CD4-positive, CD25-positive, alpha-beta regulatory T cell (primary cell): Measurements from ENCODE around the gene CEPT1. TPM values are rescaled to one million over a fixed set of nuclear protein-coding genes. Genes with fewer than 3 reads are reported as not detected.
A peak's percentile ranks its signal among the peaks of the same experiment; 100 is the strongest.
"Not testable (repeated sequence)": the region's sequence is repeated elsewhere in the genome, so short reads cannot be mapped to it uniquely, and the experiment has no call there.

Experiments used
- ATAC-seq, 2 donors: fragments of 150-1000 bp; cut with Tn5 transposase; one replicate each; pipeline ENCODE4 v1.10.0; 2021; ENCODE audit warnings: low read depth in 2 of 2, moderate number of reproducible peaks in 2 of 2, moderate library complexity in 1 of 2
- DNase-seq, 3 donors: peaks; one replicate each; pipeline versions ENCODE4 v3.0.0 to v3.0.0-alpha.2; 2012 to 2022; ENCODE audit warnings: mixed read lengths in 1 of 3
- H3K27ac ChIP-seq: one replicate; pipeline ENCODE4 v1.7.0; 2013; ENCODE audit warnings: mild to moderate bottlenecking, low read length; ENCODE audit not compliant: insufficient read depth, poor library complexity, severe bottlenecking
- H3K27me3 ChIP-seq: one replicate; pipeline ENCODE4 v1.7.0; 2013; ENCODE audit warnings: low read length; ENCODE audit not compliant: control insufficient read depth, insufficient read depth
- H3K36me3 ChIP-seq: one replicate; pipeline ENCODE4 v1.7.0; 2013; ENCODE audit warnings: mild to moderate bottlenecking, low read length, moderate library complexity; ENCODE audit not compliant: control insufficient read depth, insufficient read depth
- H3K4me1 ChIP-seq: 2 replicates; pipeline ENCODE4 v1.7.0; 2013; ENCODE audit warnings: mild to moderate bottlenecking, low read length; ENCODE audit not compliant: insufficient read depth, control insufficient read depth, poor library complexity, severe bottlenecking
- H3K4me3 ChIP-seq: one replicate; pipeline ENCODE4 v1.7.0; 2013; ENCODE audit warnings: low read depth, mild to moderate bottlenecking, low read length, moderate library complexity
- H3K9me3 ChIP-seq, 2 experiments: 1 replicate in 1 of 2; 2 replicates in 1 of 2; pipeline ENCODE4 v1.7.0; 2013; ENCODE audit warnings: low read length in 2 of 2, mild to moderate bottlenecking in 1 of 2, moderate library complexity in 1 of 2; ENCODE audit not compliant: control insufficient read depth in 2 of 2
- H3K27ac Mint-ChIP-seq, 3 donors: one replicate each; pipeline ENCODE4 v1.8.0; 2020 to 2022; ENCODE audit warnings: mild to moderate bottlenecking in 3 of 3, mixed read lengths in 3 of 3, moderate library complexity in 2 of 3
- H3K27me3 Mint-ChIP-seq: one replicate; pipeline ENCODE4 v1.8.0; 2022; ENCODE audit warnings: mild to moderate bottlenecking, mixed read lengths
- H3K36me3 Mint-ChIP-seq: one replicate; pipeline ENCODE4 v1.8.0; 2020; ENCODE audit warnings: mixed read lengths
- H3K4me1 Mint-ChIP-seq, 4 donors: one replicate each; pipeline ENCODE4 v1.8.0; 2020 to 2022; ENCODE audit warnings: mixed read lengths in 4 of 4, mild to moderate bottlenecking in 1 of 4
- H3K4me3 Mint-ChIP-seq, 4 donors: one replicate each; pipeline ENCODE4 v1.8.0; 2020 to 2022; ENCODE audit warnings: mild to moderate bottlenecking in 4 of 4, mixed read lengths in 4 of 4, moderate library complexity in 3 of 4
- H3K9me3 Mint-ChIP-seq, 7 donors: one replicate each; pipeline ENCODE4 v1.8.0; 2020 to 2022; ENCODE audit warnings: mixed read lengths in 7 of 7, mild to moderate bottlenecking in 3 of 7, moderate library complexity in 2 of 7
- polyA plus RNA-seq, 4 donors: library from polyadenylated mRNA; unstranded; fragments of 300-500 nt; fragmentation: Illumina TruSeq; gene quantifications; one replicate each; pipeline ENCODE4 v1.2.3, GENCODE V29; 2021
- total RNA-seq: library from RNA; stranded (reverse); gene quantifications from one replicate; pipeline ENCODE4 v1.2.3, GENCODE V29; 2022

The CEPT1 gene
- total and polyA plus RNA-seq, 5 donors from 2014 or later: 19.9 to 37.5 (median 22.7) TPM

DNA sequence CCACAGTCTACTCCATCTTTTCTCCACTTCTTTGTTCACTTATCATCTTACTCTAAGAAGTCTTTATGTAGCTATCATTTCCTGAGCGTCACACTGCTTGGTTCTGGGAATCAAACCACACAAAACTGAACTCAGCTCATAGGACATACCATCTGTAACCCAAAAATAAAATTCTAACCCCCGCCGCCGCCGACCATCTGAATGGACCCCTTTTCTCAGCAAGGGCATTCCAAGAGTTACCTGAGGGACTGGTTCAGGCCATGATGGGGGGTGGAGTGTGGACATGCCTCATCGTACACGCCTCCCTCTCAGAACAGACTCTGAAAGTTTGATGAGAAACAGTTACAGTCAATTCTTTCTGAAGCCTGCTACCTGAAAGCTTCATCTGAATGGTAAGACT, 74.9 kb downstream of the CEPT1 start:
- H3K9me3 ChIP-seq: no peaks in the 10 kb centered on the region
- H3K4me1 ChIP-seq: peaks cover 74% of the 10 kb centered on the region
- no peaks in the 10 kb centered on the region for H3K36me3 ChIP-seq
- Mint-ChIP-seq H3K36me3 (no peaks in the 10 kb centered on the region), H3K4me1 (peaks cover 40 to 94% (median 69%) of the 10 kb centered on the region in 4 donors), H3K27me3 (peaks cover 6% of the 10 kb centered on the region), H3K4me3 (peak overlapping the region; percentile 74 to 91 (median 77)), H3K9me3 (peaks cover 0 to 9% (median 0%) of the 10 kb centered on the region in 7 donors), H3K27ac (peak overlapping the region; percentile 91 to 98 (median 93))
- H3K27me3 ChIP-seq: no peaks in the 10 kb centered on the region
- ATAC-seq (peak; percentile 27 to 39), DNase-seq (peak in 1 of 3 donors; percentile 81)
- H3K27ac ChIP-seq: peak overlapping the region; percentile 85
- H3K4me3 ChIP-seq: peak overlapping the region; percentile 73

DNA sequence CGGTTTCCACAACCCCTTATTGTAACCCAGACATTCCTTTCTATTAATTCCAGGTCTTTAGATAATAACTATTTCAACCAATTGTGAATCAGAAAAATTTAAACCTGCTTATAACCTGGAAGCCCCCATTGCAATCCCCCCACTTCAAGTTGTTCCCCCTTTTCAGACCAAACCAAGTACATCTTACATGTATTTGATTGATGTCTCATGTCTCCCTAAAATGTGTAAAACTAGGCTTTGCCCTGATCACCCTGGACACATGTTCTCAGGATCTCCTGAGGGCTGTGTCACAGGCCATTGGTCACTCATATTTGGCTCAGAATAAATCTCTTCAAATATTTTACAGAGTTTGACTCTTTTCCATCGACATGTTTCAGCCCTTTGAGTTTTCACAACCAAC, 75.3 kb downstream of the CEPT1 start:
- H3K27ac Mint-ChIP-seq: peak overlapping the region; percentile 91 to 98 (median 93)
- peak overlapping the region; percentile 85 for H3K27ac ChIP-seq
- not testable (repeated sequence) for DNase-seq, H3K27me3 Mint-ChIP-seq, H3K36me3 ChIP-seq, H3K27me3 ChIP-seq, ATAC-seq, H3K9me3 Mint-ChIP-seq, H3K9me3 ChIP-seq, H3K36me3 Mint-ChIP-seq
- H3K4me3 ChIP-seq: peak overlapping the region; percentile 73
- H3K4me1 Mint-ChIP-seq: peaks cover 40 to 94% (median 72%) of the 10 kb centered on the region in 4 donors
- H3K4me3 Mint-ChIP-seq: peak overlapping the region; percentile 74 to 91 (median 77)
- peaks cover 78% of the 10 kb centered on the region for H3K4me1 ChIP-seq

GRCh38 chr1:111216751-111217150, 76.7 kb downstream of the CEPT1 start:
- peaks cover 0 to 9% (median 0%) of the 10 kb centered on the region in 7 donors for H3K9me3 Mint-ChIP-seq
- no peaks in the 10 kb centered on the region for H3K36me3 Mint-ChIP-seq
- H3K4me1 ChIP-seq: peaks cover 92% of the 10 kb centered on the region
- H3K4me3 ChIP-seq: peak overlapping the region; percentile 73
- peak overlapping the region; percentile 91 to 98 (median 93) for H3K27ac Mint-ChIP-seq
- H3K9me3 ChIP-seq: no peaks in the 10 kb centered on the region
- H3K27ac ChIP-seq: peak overlapping the region; percentile 85
- H3K36me3 ChIP-seq: no peaks in the 10 kb centered on the region
- peak overlapping the region; percentile 74 to 91 (median 78) for H3K4me3 Mint-ChIP-seq
- peaks cover 44 to 99% (median 83%) of the 10 kb centered on the region in 4 donors for H3K4me1 Mint-ChIP-seq
- no peak for ATAC-seq
- H3K27me3 Mint-ChIP-seq: peaks cover 6% of the 10 kb centered on the region
- no peak for DNase-seq
- no peaks in the 10 kb centered on the region for H3K27me3 ChIP-seq

- Histone ChIP-seq H3K36me3 (no peaks in the 10 kb centered on the region), H3K9me3 (no peaks in the 10 kb centered on the region), H3K27ac (peak overlapping the region; percentile 85), H3K4me3 (peak overlapping the region; percentile 73), H3K4me1 (peaks cover 98% of the 10 kb centered on the region), H3K27me3 (no peaks in the 10 kb centered on the region)
- Mint-ChIP-seq H3K36me3 (no peaks in the 10 kb centered on the region), H3K27me3 (peaks cover 6% of the 10 kb centered on the region), H3K27ac (peak overlapping the region; percentile 91 to 98 (median 93)), H3K4me1 (peaks cover 48 to 99% (median 87%) of the 10 kb centered on the region in 4 donors), H3K9me3 (peaks cover 0 to 9% (median 0%) of the 10 kb centered on the region in 7 donors), H3K4me3 (peak overlapping the region; percentile 74 to 91 (median 78))
- ATAC-seq: no peak
- DNase-seq: no peak
Measured at GRCh38 chr1:111217183-111217910, 77.3 kb downstream of the CEPT1 start.

DNA sequence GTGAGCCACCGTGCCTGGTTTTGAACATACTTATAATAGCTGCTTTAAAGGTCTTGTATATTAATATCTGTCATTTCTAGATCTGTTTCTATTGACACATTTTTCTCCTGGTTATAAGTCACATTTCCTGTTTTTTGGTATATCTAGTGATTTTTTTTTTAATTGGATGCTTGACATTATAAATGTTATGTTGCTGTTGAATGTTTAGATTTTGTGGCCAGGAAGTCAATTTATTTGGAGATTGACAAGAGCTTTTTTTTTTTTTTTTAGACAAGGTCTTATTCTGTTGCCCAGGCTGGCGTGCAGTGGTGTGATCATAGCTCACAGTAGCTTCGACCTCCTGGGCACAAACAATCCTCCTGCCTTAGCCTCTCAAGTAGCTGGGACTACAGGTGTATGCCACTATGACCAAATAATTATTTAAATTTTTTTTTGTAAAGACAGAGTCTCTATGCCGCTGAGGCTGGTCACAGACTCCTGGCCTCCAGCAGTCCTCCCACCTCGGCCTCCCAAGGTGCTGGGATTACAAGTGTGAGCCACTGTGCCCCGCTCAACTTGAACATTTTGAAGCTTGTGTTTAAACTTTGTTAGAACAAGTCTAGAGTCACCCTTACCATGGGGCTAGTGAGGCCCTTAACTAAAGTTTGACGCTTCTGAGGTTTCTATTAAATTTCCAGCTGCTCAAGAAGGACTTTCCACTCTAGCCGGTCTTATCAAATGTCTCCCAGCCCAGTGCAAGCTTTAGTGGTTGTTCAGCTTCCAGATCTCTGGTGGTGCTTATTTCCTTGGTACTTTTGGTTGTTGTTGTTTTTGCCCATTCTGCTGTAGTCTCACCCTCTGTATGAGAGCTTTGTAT, 78.9 kb downstream of the CEPT1 start:
- H3K9me3 Mint-ChIP-seq: peaks cover 0 to 9% (median 0%) of the 10 kb centered on the region in 7 donors
- peaks cover 97% of the 10 kb centered on the region for H3K4me1 ChIP-seq
- ATAC-seq (no peak), DNase-seq (no peak)
- peak overlapping the region; percentile 47 for H3K4me3 ChIP-seq
- H3K36me3 Mint-ChIP-seq: no peaks in the 10 kb centered on the region
- peak overlapping the region; percentile 72 to 91 (median 80) for H3K4me3 Mint-ChIP-seq
- H3K27me3 ChIP-seq: no peaks in the 10 kb centered on the region
- peak overlapping the region; percentile 93 to 98 (median 95) for H3K27ac Mint-ChIP-seq
- no peaks in the 10 kb centered on the region for H3K36me3 ChIP-seq
- H3K9me3 ChIP-seq: no peaks in the 10 kb centered on the region
- H3K27me3 Mint-ChIP-seq: peaks cover 6% of the 10 kb centered on the region
- peaks cover 47 to 96% (median 86%) of the 10 kb centered on the region in 4 donors for H3K4me1 Mint-ChIP-seq
- H3K27ac ChIP-seq: peak overlapping the region; percentile 85

GRCh38 chr1:111219557-111220286, 79.7 kb downstream of the CEPT1 start:
- Histone ChIP-seq H3K4me1 (peaks cover 93% of the 10 kb centered on the region), H3K9me3 (no peaks in the 10 kb centered on the region), H3K27me3 (no peaks in the 10 kb centered on the region), H3K4me3 (peak overlapping the region; percentile 47), H3K36me3 (no peaks in the 10 kb centered on the region), H3K27ac (peak overlapping the region; percentile 85)
- Mint-ChIP-seq H3K4me3 (peak overlapping the region; percentile 35 to 81 (median 81)), H3K36me3 (no peaks in the 10 kb centered on the region), H3K27ac (peak overlapping the region; percentile 93 to 98 (median 95)), H3K9me3 (peaks cover 0 to 9% (median 0%) of the 10 kb centered on the region in 7 donors), H3K4me1 (peaks cover 45 to 96% (median 82%) of the 10 kb centered on the region in 4 donors), H3K27me3 (peaks cover 6% of the 10 kb centered on the region)
- no peak for ATAC-seq
- DNase-seq: peak in 1 of 3 donors; percentile 66

- no peaks in the 10 kb centered on the region for H3K36me3 Mint-ChIP-seq
- H3K4me3 ChIP-seq: peak overlapping the region; percentile 79
- peaks cover 0 to 9% (median 0%) of the 10 kb centered on the region in 7 donors for H3K9me3 Mint-ChIP-seq
- H3K27ac Mint-ChIP-seq: peak overlapping the region; percentile 93 to 98 (median 95)
- no peak for DNase-seq
- peak overlapping the region; percentile 85 for H3K27ac ChIP-seq
- H3K36me3 ChIP-seq: no peaks in the 10 kb centered on the region
- H3K4me1 Mint-ChIP-seq: peaks cover 49 to 96% (median 82%) of the 10 kb centered on the region in 4 donors
- H3K27me3 Mint-ChIP-seq: peaks cover 6% of the 10 kb centered on the region
- peaks cover 93% of the 10 kb centered on the region for H3K4me1 ChIP-seq
- no peaks in the 10 kb centered on the region for H3K9me3 ChIP-seq
- H3K4me3 Mint-ChIP-seq: peak overlapping the region; percentile 7 to 81 (median 81)
- H3K27me3 ChIP-seq: no peaks in the 10 kb centered on the region
- ATAC-seq: no peak
Measured at GRCh38 chr1:111220302-111220890, 80.4 kb downstream of the CEPT1 start.
